CD1c-positive myeloid dendritic cell (primary cell): ENCODE measurements around the gene AP5Z1.

Source experiments
- DNase-seq: peaks from one replicate; pipeline ENCODE4 v3.0.0-alpha.2; 2016; ENCODE audit errors: extremely low spot score

The AP5Z1 gene

DNA sequence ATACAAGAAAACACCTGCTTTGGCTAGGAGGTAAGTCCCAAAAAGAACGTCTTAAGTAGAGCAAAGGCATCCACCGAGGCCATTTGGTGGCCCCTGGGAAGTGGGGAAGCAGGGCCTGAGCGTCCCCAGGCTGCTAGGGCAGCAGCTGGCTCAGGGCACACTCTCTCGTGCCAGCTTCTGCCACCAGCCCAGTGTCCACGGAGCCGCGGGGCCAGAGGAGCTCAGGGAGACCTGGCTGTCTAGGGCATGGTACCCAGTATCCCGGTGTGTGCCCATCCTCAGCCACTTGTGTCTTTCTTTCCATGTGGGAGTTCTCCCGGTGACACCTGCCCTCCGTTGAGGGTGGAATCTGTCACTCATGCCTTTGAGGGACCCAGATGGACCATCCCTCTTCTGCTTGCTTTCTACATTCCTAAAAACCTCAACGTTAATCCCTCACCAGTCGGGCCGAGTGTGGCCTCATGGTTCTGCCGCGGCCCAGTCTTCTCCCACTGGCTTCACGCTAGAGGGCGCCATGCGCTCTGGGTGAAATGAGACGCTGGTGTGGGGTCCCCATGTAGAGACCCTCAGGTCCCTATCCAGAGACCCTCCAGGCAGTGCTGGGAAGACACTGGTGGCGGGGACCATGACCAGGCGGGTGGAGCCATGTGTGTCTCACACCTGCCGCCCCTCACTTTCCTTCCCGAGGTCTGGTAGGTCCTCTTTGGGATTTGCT lies 9.5 kb upstream of the AP5Z1 start:
- no peak for DNase-seq

DNA sequence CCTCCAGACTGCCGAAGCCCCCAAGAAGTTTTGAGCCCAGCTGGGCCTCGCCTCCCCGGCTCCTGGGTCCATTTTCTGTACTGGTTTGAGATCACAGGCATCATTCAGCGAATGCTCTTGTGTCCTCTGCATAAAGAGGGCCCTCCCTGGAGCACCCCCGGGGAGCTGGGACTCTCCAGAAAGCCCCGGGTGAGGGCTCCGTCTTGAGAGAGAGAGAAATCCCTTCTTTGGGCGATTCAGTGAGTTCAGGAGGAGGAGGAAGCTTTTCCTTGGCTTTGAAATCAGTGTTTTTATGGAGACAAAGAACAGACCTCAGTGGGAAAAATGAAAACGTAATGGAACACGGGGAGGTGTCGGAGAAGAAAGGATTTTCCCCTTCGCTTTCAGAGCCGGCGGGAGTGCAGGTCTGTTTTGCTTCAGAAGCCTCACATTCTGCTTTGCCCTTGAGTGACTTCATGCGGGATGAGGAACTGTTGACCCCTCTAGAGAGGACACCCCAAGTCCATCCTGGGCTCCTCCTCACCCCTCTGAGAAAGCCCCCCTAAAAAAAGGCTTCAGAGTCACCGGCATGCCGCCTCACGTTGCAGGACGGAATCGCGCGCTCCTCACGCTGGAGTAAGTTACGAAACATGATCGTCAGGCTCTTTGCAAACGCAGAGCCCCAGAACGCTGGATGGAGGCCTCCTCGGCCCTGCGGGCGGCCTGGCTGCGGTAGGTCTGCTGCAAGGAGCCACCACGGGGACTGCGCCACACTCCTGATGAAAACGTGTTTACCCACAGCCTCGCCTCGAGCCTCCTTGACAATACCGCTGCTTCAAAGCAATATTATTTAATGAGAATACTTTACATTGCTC lies 8.5 kb upstream of the AP5Z1 start:
- DNase-seq = no peak

DNA sequence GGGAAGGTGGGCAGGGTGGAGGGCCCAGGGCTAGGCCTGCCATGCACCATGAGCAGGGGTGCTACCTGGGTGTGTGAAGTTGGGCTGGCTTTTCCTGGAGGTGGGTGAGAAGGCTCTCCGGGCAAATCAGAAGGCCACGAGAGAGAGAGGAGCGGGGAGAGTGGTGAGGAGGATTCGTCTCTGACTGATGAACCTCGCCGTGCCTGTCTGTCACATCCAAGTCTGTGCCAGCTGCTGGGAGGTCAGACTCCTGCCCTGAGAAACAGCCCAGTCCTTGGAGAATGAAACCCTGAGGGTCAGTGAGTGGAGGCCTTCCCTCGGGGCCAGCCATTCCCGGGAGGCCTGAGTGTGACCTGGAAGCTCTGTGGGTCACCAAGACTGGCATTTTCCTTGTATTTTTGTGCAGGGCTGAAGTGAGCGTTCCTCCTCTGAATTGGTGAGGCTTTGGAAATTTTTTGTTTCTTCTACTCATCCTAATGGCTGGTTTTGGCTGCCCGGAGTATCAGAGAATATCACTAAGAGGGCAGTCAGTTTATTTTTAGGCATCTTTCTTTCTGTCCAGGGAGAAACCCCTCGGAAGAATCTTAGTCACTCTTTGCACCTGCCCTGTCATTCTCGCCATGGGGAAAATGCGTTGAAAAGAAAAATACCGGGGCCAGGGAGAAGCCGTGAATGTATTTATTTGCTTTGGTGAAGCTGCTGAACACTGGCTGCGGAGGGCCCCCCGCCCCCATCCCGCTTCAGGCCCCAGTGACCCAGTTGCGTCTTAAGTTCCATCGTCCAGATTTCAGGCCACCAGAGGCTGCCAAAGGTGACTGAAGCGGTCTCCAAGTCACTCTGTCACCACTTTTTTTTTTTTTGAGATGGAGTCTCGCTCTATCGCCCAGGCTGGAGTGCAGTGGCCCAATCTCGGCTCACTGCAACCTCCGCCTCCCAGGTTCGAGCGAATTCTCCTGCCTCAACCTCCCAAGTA lies 6.5 kb upstream of the AP5Z1 start:
- no peak for DNase-seq

DNA sequence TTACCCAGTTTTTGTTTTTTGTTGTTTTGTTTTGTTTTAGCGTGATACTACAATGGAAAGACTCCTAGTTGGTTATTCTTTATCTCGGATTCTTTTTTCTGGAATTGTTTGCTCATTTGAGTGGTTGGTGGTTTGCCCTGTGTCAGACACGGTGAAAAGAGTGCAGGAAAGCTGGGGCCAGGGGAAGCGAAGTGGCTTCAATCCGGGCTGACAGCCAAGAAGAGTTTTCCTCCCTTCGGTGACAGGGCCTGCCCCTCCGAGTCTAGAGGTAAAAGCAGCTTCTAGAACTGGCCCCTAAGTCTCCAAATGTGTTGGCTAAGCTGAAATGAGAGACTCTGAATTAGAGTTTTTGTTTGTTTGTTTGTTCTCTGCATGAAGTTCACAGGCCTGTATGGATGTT lies 5.7 kb upstream of the AP5Z1 start:
- no peak for DNase-seq

DNA sequence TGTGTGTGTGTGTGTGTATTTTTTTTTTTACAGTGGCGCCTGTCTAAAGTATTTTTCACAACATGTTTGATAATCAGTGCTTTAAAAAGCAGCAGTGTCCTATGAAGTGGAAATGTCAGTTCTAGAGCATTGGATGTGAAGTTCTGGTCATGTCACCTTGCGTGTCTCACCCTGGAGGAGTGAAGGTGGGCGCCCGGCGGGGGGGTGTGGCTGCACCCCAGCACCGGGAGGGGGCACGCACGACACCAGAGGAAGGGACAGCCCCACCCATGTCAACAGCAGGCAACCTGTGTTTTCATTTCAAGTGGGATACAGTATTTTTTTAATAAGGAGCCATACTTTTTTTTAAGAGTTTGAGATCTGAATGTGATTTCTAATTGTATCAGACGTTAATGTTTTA lies 4.5 kb upstream of the AP5Z1 start:
- no peak for DNase-seq

DNA sequence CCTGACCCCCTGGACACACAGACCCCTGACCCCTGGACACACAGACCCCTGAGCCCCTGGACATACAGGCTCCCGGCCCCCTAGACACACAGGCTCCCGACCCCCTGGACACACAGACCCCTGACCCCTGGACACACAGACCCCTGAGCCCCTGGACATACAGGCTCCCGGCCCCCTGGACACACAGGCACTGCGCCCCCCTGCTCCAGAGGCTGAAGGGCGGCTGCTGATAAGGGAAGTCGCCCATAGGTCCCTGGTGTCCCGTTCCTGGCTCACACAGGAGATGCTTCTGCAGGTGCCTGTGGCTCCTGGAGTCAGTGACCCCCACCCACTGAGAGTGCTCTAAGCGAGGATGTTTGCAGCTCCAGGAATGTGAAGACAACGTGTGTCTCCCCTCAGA lies 3.7 kb upstream of the AP5Z1 start:
- no peak for DNase-seq

DNA sequence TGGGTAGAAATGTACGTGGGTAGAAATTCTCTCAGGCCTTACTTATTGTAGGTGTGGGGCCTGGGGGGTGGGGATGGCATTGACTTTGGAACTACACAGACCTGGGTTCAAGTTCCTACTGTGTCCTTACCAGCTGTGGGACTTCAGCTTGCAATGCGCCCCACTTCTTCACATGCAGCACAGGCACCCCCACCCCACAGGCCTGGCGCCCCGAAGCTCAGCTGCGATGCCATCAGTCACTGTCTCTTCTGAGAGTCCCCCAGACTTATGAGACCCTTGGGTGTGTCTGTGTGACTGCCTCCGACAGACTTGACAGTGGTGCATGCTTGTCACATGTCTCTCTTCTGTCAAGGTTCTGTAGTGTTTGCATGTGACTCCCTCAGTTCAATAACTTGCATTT lies 3.1 kb upstream of the AP5Z1 start:
- no peak for DNase-seq

DNA sequence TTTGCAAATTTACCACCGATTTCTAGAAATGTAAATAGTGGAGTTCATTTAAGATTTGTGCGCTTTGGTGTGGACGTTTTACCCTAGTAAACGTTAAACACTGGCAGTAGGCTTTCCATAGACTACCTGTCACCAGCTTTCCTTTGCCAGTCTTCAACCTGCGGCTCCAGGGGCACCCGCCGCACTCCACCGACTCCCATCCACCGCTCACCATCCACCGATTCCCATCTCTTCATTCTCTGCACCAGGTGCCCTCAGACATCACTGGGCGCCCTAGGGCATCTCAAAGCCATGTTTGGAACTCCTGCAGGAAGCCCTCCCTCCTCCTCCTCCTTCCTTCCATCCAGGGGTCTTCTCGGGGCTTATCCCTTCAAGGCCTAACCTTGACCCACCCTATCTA lies 1.4 kb upstream of the AP5Z1 start:
- no peak for DNase-seq

DNA sequence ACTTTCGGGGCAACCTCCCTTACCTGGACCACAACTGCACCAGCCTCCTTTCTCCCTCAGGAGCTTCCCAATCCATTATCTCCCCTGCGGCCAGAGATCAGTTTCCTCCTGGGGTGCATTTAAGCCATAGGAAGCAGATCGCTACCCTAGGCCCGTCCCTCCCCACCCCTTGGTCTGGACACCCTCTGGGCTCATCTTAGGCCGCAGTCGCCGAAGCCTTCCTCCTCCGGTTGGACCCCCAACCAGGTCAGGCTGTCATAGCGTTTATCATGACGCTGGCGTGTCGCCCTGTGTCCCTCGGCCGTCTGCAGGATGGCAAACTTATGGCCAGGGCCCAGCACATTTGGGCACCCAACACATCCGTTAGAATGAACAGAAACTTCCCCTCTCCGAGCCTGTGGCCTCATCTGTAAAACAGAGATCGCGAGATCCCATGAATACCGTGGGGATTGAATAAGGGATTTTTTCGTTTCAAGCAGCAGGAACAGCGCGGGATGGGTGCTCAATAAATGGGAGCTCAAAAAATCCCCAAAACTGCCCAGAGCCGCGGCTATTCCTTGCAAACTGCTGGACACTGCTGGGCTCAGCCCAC lies 669 bp upstream of the AP5Z1 start:
- DNase-seq = peak; percentile 73

DNA sequence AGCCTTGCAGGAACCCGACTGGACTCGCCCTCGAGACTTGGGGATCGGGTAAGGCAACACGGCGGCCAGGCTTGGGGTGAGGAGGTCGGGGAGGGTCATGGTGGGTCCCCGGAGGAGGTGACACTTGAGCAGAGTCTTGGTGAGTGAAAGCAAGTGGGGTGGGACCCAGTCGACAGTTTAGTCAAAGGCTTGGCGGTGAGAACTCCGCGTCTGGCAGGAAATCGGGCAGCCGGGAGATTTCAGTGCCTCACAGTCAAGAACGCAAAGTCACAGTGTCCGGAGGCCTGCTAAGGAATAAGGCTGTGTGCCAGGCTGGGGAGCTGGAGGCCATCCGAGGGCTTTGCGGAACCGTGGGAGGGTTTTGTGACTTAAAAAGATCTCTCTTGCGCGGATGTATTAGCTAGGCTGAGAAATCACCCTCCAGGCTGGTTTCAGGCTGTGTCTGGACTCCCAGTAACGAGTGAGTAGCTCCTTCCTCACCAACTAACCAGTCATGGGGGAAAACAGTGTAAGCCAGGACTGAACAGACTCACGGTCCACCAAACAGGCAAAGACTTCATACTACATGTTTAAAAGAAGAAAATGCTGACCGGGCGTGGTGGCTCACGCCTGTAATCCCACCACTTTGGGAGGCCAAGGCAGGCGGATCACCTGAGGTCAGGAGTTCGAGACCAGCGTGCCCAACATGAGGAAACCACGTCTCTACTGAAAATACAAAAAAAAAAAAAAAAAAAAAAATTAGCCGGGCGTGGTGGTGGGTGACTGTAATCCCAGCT lies 613 bp downstream of the AP5Z1 start:
- peak; percentile 62 for DNase-seq

DNA sequence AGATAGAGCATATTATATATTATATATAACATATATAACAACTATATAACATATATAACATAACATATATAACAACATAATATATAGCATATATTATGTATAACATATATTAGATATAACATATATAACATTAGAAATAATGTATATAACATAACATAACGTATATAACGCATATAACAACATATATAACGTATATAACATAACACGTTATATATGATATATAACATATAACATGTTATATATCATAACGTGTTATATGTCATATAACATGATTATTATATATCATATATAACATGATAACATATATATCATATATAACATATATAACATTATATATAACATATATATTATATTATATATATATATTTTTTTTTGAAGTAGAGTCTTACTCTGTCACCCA lies 3.7 kb downstream of the AP5Z1 start:
- DNase-seq = no peak

DNA sequence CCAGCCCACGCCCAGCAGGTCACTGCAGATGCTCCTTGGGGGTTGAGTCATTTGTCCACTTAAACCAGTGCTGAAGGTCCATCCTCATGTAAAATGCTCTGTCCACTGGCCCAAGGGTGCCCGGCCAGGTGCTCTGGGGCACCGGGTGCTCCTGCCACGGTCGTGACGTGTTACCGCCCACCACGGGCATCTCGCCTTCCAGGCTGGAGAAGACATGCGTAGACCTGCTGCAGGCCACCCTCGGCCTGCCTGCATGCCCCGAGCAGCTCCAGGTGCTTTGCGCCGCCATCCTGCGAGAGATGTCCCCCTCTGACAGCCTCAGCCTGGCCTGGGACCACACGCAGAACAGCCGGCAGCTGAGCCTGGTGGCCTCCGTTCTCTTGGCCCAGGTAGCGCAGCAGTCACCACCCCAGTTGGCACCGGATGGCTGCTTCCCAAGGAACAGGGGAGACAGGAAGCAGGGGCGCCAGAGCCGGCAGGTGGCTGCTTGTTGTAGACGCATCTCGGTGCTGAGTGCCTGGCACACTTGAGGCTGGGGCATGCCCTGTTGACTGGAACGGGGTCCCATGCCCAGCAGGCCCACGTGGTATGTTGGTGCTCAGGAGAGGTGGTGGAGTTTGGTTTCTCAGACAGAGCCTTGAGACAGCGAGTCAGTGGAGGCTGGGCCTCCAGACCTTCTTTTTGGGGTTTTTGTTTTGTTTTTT lies 6.1 kb downstream of the AP5Z1 start:
- DNase-seq = no peak

DNA sequence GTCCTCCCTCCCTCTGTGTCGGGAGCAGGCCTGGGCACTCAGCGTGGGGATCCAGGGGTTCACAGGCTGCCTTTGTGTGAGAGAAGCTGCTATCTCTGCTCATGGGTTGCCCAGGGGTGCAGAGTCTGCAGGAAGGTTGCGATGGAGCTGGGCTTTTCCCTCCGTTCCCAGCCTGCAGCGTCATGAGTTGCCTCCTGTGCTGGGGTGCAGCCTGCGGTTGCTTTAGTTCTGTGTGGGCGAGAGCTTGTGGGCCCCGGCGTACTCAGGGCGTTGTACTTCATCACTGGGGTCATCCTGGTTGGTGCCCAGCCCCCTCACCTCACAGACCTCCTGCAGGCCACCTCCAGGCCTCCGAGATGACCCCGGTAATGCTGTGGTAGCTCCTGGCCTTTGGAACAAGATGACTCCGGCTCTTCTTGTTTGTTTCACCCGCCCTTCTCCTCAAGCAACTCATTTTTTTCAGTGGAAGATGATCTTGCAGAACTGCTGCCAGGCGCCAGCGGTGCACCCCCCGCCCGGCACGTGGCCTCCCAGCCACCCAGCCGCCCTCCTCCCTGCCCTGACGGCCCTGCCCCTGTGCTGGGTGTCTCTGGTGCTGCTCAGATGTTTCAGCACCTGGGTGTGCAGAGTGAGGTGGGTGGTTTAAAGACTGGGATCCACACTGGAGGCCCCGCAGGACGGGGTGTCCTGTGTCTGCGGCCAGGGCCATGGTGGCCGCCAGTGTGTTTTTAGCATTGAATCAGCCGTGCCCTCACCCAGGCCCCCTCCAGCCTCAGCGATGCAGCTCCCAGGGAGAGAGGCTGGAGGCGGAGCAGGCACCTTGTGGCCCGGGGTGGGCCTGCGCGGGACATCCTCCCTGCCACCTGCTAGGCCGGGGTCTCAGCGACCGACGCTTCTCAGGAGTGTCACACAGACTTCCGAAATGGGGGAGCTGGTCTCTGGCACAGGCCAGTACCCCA lies 7.2 kb downstream of the AP5Z1 start:
- no peak for DNase-seq

DNA sequence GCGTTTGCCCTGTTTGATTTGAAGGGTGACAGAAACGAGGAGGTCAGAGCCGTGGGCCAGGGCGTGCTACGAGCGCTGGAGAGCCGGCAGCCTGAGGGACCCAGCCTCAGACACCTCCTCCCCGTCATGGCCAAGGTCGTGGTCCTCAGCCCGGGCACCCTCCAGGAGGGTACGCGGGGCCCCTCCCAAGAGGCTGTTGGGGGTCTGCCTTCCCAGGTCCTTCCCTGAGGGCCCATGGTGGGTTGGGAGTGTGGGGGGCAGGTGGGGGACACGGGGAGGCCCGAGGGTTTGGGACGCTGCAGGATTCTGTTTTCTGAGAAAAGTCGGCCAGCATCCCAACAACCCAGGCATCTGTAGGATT lies 7.8 kb downstream of the AP5Z1 start:
- DNase-seq = no peak

DNA sequence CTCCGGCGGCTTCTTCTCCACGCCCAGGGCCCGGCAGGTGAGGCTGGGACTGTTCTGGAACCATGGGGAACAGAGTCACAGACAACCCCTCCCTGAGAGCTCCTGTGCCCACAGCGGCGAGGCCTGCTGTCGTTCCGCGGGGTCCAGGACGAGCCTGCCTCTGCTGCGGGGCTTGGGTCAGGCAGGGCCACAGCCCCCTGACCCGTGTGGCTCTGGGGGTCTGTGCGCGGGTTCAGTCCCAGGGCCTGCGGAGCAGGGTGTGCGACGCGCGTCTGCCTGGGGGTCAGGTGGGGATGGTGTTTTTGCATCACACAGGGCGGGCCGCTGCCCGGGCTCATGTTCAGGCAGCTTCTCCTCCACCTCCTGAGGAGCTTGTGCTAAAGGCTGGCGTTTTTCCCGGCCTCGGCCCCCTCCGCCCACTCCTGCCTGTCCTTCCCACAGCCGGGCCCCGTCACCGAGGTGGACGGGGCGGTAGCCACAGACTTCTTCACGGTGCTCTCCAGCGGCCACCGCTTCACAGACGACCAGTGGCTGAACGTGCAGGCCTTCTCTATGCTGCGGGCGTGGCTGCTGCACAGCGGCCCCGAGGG lies 8.4 kb downstream of the AP5Z1 start:
- DNase-seq = no peak

DNA sequence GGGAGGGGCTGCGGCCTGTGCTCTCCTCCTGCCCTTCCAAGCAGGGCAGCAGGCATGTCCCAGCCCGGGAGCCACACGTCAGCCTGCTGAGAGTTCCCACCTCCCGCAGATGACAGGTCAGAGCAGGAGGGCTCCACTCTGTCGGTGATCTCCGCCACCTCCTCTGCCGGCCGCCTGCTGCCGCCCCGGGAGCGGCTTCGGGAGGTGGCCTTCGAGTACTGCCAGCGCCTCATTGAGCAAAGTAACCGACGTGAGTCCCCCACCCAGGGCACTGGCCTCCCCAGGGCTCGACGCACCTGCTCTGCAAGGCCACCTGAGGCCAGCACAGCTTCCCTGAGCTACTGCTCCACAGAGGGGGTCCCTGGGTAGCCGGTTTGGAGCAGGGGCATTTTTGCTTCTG lies 9.4 kb downstream of the AP5Z1 start:
- no peak for DNase-seq

DNA sequence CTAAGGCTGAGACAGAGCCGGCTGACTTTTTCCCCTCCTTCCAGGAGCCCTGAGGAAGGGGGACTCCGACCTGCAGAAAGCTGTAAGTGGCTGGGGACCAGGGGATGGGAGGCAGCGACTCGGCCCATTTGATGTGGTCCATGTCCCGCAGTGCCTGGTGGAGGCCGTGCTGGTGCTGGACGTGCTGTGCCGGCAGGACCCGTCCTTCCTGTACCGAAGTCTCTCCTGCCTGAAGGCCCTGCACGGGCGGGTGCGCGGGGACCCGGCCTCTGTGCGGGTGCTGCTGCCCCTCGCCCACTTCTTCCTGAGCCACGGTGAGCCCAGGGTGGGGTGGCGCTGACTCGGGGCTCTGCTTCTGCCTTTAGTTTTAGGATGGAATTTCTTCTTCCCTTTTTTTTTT lies 9.9 kb downstream of the AP5Z1 start:
- no peak for DNase-seq

DNA sequence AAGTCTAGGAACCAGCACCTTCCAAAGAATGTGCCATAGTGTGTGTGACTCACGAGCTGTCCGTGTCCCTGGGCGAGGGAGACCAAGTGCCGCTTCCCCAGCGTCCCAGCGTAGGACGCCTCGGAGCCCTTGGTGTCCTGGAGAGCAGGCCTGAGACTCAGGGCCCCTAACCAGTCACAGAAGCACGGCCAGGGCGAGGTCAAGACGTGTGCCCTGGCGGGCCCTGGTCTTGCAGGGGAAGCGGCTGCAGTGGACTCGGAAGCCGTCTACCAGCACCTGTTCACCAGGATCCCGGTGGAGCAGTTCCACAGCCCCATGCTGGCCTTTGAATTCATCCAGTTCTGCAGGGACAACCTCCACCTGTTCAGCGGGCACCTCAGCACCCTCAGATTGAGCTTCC lies 10.6 kb downstream of the AP5Z1 start:
- DNase-seq = no peak

DNA sequence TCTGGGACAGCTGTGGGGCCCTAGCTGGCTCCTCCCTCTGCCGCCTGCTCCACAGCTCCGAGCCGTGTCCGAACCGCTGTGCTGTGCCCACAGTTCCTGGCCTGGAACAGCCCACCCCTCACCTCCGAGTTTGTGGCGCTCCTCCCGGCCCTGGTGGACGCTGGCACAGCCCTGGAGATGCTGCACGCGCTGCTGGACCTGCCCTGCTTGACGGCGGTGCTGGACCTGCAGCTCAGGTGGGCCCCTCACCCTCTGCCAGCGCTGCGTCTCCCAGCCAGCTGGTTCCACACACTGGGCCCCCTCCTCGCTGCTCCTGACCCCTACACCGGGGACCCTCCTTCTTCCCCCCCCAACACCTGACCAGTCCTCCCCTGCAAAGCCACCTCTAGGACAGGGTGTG lies 12.1 kb downstream of the AP5Z1 start:
- no peak for DNase-seq
